SU-DHL-6 (cell line): ENCODE results near the gene DOK7.

Experiments used
- H2AFZ ChIP-seq: fragments of 200-600 bp; sonication (generic); 2 replicates; pipeline ENCODE4 v1.6.1; 2014; ENCODE audit warnings: low read depth, mild to moderate bottlenecking, moderate library complexity, mixed read lengths, antibody characterized with exemption, low read length; ENCODE audit not compliant: severe bottlenecking
- H3F3A ChIP-seq: fragments of 200-600 bp; shearing (Covaris generic); 2 replicates; pipeline ENCODE4 v1.6.0; 2016; ENCODE audit warnings: antibody characterized with exemption, mild to moderate bottlenecking; ENCODE audit not compliant: insufficient read depth
- H3K27ac ChIP-seq: fragments of 200-600 bp; sonication (generic); 2 replicates; pipeline ENCODE4 v1.5.1; 2016; ENCODE audit warnings: low read depth, mild to moderate bottlenecking, low read length, moderate library complexity, mixed read lengths
- H3K27me3 ChIP-seq: fragments of 200-600 bp; sonication (generic), shearing (Covaris generic); 2 replicates; pipeline ENCODE4 v1.6.0; 2014; ENCODE audit warnings: mild to moderate bottlenecking, low read length
- H3K36me3 ChIP-seq: fragments of 200-600 bp; sonication (generic); 2 replicates; pipeline ENCODE4 v1.6.1; 2014; ENCODE audit warnings: mild to moderate bottlenecking, low read length, mixed read lengths
- H3K4me2 ChIP-seq: fragments of 300-600, 200-600 bp; shearing (Covaris generic), sonication (generic); 2 replicates; pipeline ENCODE4 v1.6.0; 2014; ENCODE audit warnings: low read length, low read depth, mild to moderate bottlenecking; ENCODE audit not compliant: poor library complexity, severe bottlenecking
- H3K4me3 ChIP-seq: fragments of 200-600 bp; sonication (generic); 2 replicates; pipeline ENCODE4 v1.5.1; 2014; ENCODE audit warnings: antibody characterized with exemption, low read length, mild to moderate bottlenecking, mixed read lengths; ENCODE audit not compliant: insufficient read depth, poor library complexity, severe bottlenecking
- H3K79me2 ChIP-seq: fragments of 200-600 bp; sonication (generic); 2 replicates; pipeline ENCODE4 v1.6.1; 2014; ENCODE audit warnings: mild to moderate bottlenecking, low read length, moderate library complexity; ENCODE audit not compliant: insufficient read depth
- H3K9ac ChIP-seq: fragments of 200-600 bp; sonication (generic); 2 replicates; pipeline ENCODE4 v1.7.0; 2014; ENCODE audit warnings: mild to moderate bottlenecking, low read length
- H3K9me2 ChIP-seq: fragments of 200-600 bp; sonication (generic); replicated peaks from 2 replicates; pipeline ENCODE4 v1.6.1; 2014; ENCODE audit warnings: low read length; ENCODE audit not compliant: insufficient read depth
- H3K9me3 ChIP-seq: fragments of 200-600 bp; sonication (generic); 2 replicates; pipeline ENCODE4 v1.6.1; 2014; ENCODE audit warnings: low read length, mixed read lengths; ENCODE audit not compliant: insufficient read depth
- H4K20me1 ChIP-seq: fragments of 200-600 bp; sonication (generic); 2 replicates; pipeline ENCODE4 v1.6.1; 2014; ENCODE audit warnings: low read depth, mild to moderate bottlenecking, antibody characterized with exemption, low read length, moderate library complexity, mixed read lengths
- CTCF ChIP-seq: fragments of 200-600 bp; sonication (generic); IDR thresholded peaks from one replicate; pipeline ENCODE4 v1.5.1; 2017; ENCODE audit warnings: antibody characterized with exemption, mild to moderate bottlenecking, low read length, moderate library complexity; ENCODE audit not compliant: insufficient read depth, poor library complexity, severe bottlenecking
- EZH2phosphoT487 ChIP-seq: fragments of 200-600 bp; sonication (generic), shearing (Covaris generic); conservative IDR thresholded peaks from 2 replicates; pipeline ENCODE4 v1.6.1; 2018; ENCODE audit warnings: mild to moderate bottlenecking, antibody characterized with exemption, low read length, moderate library complexity, mixed read lengths

DOK7 gene

DNA sequence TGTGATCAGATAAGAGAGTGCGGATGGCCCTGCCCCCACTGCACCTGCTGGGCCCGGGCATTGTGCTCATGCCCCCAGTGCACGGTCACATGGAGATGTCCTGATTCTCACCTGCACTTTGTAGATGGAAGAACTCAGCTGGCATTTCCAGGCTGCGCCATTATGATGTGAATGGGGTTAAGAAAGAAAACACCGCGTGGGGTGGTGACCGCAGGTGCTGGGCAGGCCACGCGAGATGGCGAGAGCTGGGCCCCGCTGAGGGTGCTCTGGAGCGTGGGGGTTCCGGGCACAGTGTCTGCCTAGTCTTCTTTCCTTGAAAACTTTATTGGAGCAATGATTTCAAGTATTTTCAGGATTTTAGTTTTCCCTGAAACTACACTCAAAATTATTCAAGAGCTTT, 39.2 kb upstream of the DOK7 start:
- TF ChIP-seq CTCF: no peak
- no peak for TF ChIP-seq EZH2phosphoT487
- no peaks in the 10 kb centered on the region for H3K79me2 ChIP-seq
- H3K4me3 ChIP-seq: no peak overlapping the region
- no peak overlapping the region for H3K27ac ChIP-seq
- H3K9ac ChIP-seq: no peak overlapping the region
- H3K4me2 ChIP-seq: no peak overlapping the region
- no peaks in the 10 kb centered on the region for H3F3A ChIP-seq
- no peaks in the 10 kb centered on the region for H3K9me3 ChIP-seq
- H3K9me2 ChIP-seq: no peaks in the 10 kb centered on the region
- H4K20me1 ChIP-seq: no peaks in the 10 kb centered on the region
- no peaks in the 10 kb centered on the region for H3K27me3 ChIP-seq
- H3K36me3 ChIP-seq: no peaks in the 10 kb centered on the region
- H2AFZ ChIP-seq: no peak overlapping the region

DNA sequence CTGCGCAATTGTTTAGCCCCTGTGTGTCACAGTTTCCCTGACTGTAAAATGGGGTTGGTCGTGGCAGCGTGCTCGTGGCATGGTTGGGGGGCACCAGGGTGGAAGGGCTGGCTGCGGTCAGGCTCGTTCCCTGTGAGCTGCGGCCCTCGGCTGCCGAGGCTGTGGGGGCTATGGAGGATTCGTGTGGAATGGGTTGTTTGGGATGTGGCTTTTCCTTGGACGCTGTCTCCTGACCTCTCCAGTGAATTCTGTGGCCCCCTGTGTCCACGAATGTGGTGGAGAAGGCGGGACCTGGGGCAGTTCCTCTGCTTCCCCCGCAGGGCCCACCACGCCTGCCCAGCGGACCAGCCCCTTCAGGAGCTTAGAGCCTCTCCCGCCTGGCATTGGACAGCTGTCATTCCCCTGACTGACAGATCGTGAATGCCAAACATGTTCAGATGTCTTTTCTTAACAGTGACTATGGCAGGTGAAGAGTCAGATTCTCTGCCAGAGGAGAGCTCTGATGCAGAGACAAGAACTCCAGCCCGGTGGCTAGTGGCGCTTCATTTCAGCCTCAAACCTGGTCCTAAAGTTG, 38.5 kb upstream of the DOK7 start:
- Histone ChIP-seq H3K4me3 (no peak overlapping the region), H3K79me2 (no peaks in the 10 kb centered on the region), H3F3A (no peaks in the 10 kb centered on the region), H4K20me1 (no peaks in the 10 kb centered on the region), H3K36me3 (no peaks in the 10 kb centered on the region), H3K27ac (no peak overlapping the region), H2AFZ (no peak overlapping the region), H3K27me3 (no peaks in the 10 kb centered on the region), H3K9ac (no peak overlapping the region), H3K4me2 (no peak overlapping the region), H3K9me2 (no peaks in the 10 kb centered on the region), H3K9me3 (no peaks in the 10 kb centered on the region)
- TF ChIP-seq EZH2phosphoT487: no peak
- no peak for TF ChIP-seq CTCF

GRCh38 chr4:3426465-3427133, 36.5 kb upstream of the DOK7 start:
- Histone ChIP-seq H3K9me3 (no peaks in the 10 kb centered on the region), H3K79me2 (no peaks in the 10 kb centered on the region), H3K9me2 (no peaks in the 10 kb centered on the region), H3K4me2 (no peak overlapping the region), H3F3A (no peaks in the 10 kb centered on the region), H3K36me3 (no peaks in the 10 kb centered on the region), H2AFZ (no peak overlapping the region), H4K20me1 (no peaks in the 10 kb centered on the region), H3K27ac (no peak overlapping the region), H3K9ac (no peak overlapping the region), H3K4me3 (no peak overlapping the region), H3K27me3 (no peaks in the 10 kb centered on the region)
- TF ChIP-seq EZH2phosphoT487: no peak
- TF ChIP-seq CTCF: no peak
